C4-2B (cell line): ENCODE results near the gene SRSF4.

Experiments used
- H3K27ac ChIP-seq: fragments of 450-650 bp; 2 replicates; pipeline ENCODE4 v1.5.1; 2017
- ZFX ChIP-seq: fragments of 450-650 bp; IDR thresholded peaks from 2 replicates; pipeline ENCODE4 v1.6.1; 2017
- TF ChIP-seq, protein P1 (sequence below): fragments of 450-650 bp; conservative IDR thresholded peaks from 2 replicates; pipeline ENCODE4 v1.5.1; 2017; ENCODE audit warnings: mild to moderate bottlenecking

The SRSF4 gene

DNA sequence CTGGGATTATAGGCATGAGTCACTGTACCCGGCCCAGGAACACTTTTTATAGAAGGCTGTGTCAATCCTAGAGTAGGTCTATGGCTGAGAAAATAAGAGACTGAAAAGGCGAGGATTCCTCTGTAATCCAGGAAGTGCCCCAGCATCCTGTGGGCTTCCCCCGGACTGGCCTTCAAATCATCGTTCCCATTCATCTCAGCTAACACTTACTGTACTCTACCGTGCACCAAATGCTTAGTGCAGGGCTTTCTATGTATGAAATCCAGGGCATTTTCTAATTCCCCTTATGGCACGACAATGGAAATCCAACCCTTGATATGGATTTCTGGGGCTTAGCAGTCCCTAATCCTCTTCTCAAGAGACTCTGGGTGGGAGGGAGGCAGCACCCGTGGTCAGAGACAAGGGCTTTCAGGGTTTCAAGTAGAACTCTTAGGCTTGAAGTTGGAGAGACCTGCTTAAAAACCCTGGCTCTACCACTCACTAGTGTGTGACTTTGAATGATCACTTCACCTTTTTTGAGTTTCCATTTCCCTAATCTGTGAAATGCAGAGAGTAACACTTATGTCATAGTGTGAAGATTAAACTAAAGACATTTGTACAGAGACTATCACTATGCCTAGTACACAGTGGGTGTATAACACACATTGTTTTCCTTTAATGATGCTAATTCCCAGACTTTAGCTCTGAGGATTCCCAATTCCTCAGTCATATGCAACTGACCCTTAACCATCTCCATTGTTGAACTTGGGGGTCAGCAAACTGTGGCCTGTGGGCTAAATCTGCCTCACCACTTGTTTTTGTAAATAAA lies 28.8 kb upstream of the SRSF4 start:
- TF ChIP-seq, protein P1, sequence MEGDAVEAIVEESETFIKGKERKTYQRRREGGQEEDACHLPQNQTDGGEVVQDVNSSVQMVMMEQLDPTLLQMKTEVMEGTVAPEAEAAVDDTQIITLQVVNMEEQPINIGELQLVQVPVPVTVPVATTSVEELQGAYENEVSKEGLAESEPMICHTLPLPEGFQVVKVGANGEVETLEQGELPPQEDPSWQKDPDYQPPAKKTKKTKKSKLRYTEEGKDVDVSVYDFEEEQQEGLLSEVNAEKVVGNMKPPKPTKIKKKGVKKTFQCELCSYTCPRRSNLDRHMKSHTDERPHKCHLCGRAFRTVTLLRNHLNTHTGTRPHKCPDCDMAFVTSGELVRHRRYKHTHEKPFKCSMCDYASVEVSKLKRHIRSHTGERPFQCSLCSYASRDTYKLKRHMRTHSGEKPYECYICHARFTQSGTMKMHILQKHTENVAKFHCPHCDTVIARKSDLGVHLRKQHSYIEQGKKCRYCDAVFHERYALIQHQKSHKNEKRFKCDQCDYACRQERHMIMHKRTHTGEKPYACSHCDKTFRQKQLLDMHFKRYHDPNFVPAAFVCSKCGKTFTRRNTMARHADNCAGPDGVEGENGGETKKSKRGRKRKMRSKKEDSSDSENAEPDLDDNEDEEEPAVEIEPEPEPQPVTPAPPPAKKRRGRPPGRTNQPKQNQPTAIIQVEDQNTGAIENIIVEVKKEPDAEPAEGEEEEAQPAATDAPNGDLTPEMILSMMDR: no peak
- no peak for TF ChIP-seq ZFX
- H3K27ac ChIP-seq: no peak overlapping the region

DNA sequence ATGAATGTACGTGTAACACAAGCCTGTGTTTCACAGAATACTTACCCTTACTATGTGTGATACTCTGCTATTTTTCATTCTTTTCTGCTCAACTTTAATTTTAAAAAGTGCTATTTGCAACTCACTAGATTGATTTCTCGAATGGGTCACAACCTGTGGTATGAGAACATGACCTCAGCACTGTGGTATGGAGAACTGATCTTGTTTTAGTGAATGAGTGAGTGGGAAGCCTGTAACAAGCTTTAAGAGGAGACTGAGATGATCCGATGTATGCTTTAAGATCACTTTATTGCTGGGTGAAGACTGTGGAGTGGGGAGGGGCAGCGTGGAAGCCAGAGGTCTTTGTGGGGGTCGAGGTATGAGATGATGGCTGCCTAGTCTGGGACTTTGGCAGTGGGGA lies 27.5 kb upstream of the SRSF4 start:
- no peak overlapping the region for H3K27ac ChIP-seq
- no peak for TF ChIP-seq ZFX
- TF ChIP-seq, protein P1: no peak

DNA sequence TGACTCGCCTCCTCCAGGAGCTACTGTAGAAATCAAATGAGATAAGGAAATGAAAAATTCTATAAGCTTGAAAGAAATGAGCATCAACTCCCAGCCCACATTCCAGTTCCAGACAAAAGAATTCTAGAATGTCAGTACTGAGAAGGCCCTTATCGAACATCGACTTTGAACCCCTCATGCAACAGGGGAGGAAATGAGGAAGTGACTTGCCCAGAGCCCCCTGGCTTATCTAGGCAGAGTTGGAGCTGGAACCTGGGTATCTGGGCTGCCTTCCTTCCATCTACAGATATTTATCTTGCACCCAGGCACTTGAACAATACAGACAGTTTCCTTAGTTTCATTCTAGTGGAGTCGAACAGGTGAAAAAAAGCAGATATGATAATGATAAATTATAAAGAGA lies 26.7 kb upstream of the SRSF4 start:
- TF ChIP-seq, protein P1: no peak
- H3K27ac ChIP-seq: no peak overlapping the region

DNA sequence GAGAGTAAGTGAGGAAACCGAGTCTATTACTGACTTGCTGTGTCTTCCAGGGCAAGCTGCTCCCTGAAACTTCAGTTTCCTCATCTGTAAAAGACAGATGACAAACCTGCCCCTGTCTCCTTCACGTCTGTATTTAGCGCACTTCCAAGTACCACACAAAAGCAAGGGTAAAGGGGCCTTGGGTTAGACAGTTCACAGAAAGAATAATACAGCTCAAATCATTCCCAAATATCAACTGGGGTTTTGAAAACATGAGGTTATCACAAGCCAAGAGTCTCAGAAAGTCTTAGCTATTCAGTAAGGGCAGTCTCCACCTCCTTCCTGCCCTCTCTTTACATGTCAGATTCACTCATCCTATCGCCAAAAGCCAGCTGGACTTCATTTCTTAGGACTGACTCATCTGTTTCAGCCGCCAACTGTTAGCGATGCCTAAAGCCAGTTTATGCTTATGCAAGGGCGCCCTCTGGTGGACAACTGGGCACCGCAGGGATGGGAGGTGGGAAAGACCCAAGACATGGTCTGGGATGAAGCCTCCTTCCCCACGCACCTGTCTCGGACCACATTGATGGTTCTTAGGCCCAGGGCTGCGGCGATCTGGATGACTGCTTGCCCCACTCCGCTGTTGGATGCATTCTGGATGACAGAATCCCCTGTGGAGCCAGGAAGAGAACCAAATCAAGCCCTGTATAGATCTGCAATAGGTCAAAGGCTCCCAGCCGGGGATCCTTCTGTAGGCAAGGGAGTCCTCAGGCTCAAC lies 21.1 kb upstream of the SRSF4 start:
- TF ChIP-seq ZFX: no peak
- TF ChIP-seq, protein P1: peak; percentile 98
- H3K27ac ChIP-seq: peak overlapping the region; percentile 37; the same call in 1 of the 2 replicates

DNA sequence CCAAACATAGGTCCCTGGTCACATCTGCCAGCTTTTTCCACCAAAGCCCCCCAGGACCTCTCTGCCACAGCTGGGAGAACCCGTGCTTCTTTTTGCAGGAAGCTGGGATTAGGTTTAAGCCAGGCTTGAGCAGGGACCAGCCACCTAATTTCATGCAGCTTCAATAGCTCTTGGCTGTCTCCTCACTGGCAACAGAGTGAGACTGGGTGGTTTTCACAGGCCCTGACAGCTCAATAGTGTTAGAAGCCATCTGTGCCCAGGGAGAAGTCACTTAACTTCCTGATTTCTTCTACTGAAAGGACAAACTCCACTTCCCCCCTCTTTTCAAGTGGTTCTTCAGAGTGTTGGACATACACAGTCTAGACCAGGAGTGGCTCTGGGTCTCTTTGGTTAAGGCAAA lies 20.4 kb upstream of the SRSF4 start:
- H3K27ac ChIP-seq: peak overlapping the region; percentile 37; the same call in 1 of the 2 replicates

DNA sequence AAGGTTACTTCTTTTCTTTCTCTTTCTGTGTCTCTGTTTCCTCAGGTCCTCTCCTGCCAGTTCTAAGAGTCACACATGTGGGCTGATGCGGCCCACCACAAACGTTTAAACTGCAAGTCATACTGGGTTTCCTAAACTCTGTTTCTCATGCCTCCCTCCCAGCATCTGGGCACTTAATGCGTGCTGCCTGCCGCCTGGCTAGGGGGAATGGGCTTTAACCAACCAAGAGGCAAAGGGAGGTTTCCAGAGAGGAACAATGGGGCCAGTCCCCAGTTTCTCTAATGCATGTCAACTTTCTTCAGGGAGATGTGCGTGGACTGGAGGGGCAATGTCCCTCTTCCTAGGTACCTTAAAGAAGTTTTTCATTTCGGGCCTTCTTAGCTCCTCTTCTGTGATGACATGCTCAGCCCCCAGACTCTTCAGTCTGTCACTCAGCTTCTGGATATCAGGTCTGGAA lies 19.9 kb upstream of the SRSF4 start:
- TF ChIP-seq, protein P1: no peak
- no peak for TF ChIP-seq ZFX
- peak overlapping the region; percentile 37; the same call in 1 of the 2 replicates for H3K27ac ChIP-seq

More for the DNA sequence above, 20.4 kb upstream of the SRSF4 start:
- TF ChIP-seq ZFX: no peak
- TF ChIP-seq, protein P1: no peak
